ENCODE data around the gene BARX1. TPM values are rescaled to one million over a fixed set of nuclear protein-coding genes. Genes with fewer than 3 reads are reported as not detected.

BARX1 gene
- total RNA-seq, 1 donor from 2014 or later: not detected

- peaks cover 43% of the 10 kb centered on the region for H3K4me1 ChIP-seq
- H3K36me3 ChIP-seq: no peaks in the 10 kb centered on the region
- intact Hi-C loops (cut with DNase I): loop anchor here (10.0 kb wide), 1 partner anchor 131 kb away; no protein-coding TSS in a partner anchor
- no peak overlapping the region for H3K4me3 ChIP-seq
- DNase-seq: no peak
- no peak for ATAC-seq
- TF ChIP-seq CTCF (IDR thresholded peaks at IDR 0.05): no peak
- H3K27ac ChIP-seq: no peak overlapping the region
- no peaks in the 10 kb centered on the region for H3K9me3 ChIP-seq
- peaks cover 96% of the 10 kb centered on the region for H3K27me3 ChIP-seq
Measured at GRCh38 chr9:93955981-93956784, 1.0 kb upstream of the BARX1 start.

GRCh38 chr9:93954434-93955061, 607 bp downstream of the BARX1 start:
- intact Hi-C loops (cut with DNase I): loop anchor here (10.0 kb wide), 1 partner anchor 130 kb away; no protein-coding TSS in a partner anchor
- Histone ChIP-seq H3K27me3 (peaks cover 95% of the 10 kb centered on the region), H3K4me1 (peaks cover 37% of the 10 kb centered on the region), H3K27ac (no peak overlapping the region), H3K36me3 (no peaks in the 10 kb centered on the region), H3K9me3 (no peaks in the 10 kb centered on the region), H3K4me3 (no peak overlapping the region)
- ATAC-seq (no peak), DNase-seq (no peak)
- no peak for TF ChIP-seq CTCF (IDR thresholded peaks at IDR 0.05)

- intact Hi-C loops (cut with DNase I): loop anchor here (10.0 kb wide), 1 partner anchor 129 kb away; no protein-coding TSS in a partner anchor
- Histone ChIP-seq H3K4me1 (peaks cover 29% of the 10 kb centered on the region), H3K36me3 (no peaks in the 10 kb centered on the region), H3K9me3 (no peaks in the 10 kb centered on the region), H3K4me3 (no peak overlapping the region), H3K27ac (no peak overlapping the region), H3K27me3 (peaks cover 95% of the 10 kb centered on the region)
- TF ChIP-seq CTCF (IDR thresholded peaks at IDR 0.05): no peak
- no peak for DNase-seq
- no peak for ATAC-seq
Measured at GRCh38 chr9:93953496-93954433, 1.4 kb downstream of the BARX1 start.

- TF ChIP-seq CTCF (IDR thresholded peaks at IDR 0.05): no peak
- intact Hi-C loops (cut with DNase I): loop anchor here (10.0 kb wide), 1 partner anchor 128 kb away; no protein-coding TSS in a partner anchor
- Histone ChIP-seq H3K27me3 (peaks cover 95% of the 10 kb centered on the region), H3K36me3 (no peaks in the 10 kb centered on the region), H3K27ac (no peak overlapping the region), H3K4me1 (peaks cover 23% of the 10 kb centered on the region), H3K4me3 (no peak overlapping the region), H3K9me3 (no peaks in the 10 kb centered on the region)
- no peak for ATAC-seq
- DNase-seq: no peak
Measured at GRCh38 chr9:93952784-93953495, 2.2 kb downstream of the BARX1 start.

Measured in upper lobe of right lung (tissue), 1 donor.